BE2C (cell line): ENCODE results near the gene TIPRL.
A peak's percentile ranks its signal among the peaks of the same experiment; 100 is the strongest.

Source experiments
- DNase-seq: peaks from one replicate; pipeline ENCODE4 v3.0.0-alpha.2; 2020
- H3K27me3 ChIP-seq: fragments of 250-450 bp; sonication (Bioruptor Pico); 2 replicates; pipeline ENCODE4 v1.5.1; 2020; ENCODE audit warnings: mild to moderate bottlenecking
- H3K36me3 ChIP-seq: fragments of 250-450 bp; sonication (Bioruptor Pico); 2 replicates; pipeline ENCODE4 v1.5.1; 2020; ENCODE audit warnings: mild to moderate bottlenecking
- H3K4me1 ChIP-seq: fragments of 250-450 bp; sonication (Bioruptor Pico); 2 replicates; pipeline ENCODE4 v1.5.1; 2020
- H3K4me3 ChIP-seq: 2 replicates; pipeline ENCODE4 v1.5.1; 2011; ENCODE audit warnings: low read depth, low read length
- H3K9me3 ChIP-seq: fragments of 250-450 bp; sonication (Bioruptor Pico); 2 replicates; pipeline ENCODE4 v1.5.1; 2020
- CTCF ChIP-seq: IDR thresholded peaks from 2 replicates; pipeline ENCODE4 v1.5.1; 2012; ENCODE audit warnings: mild to moderate bottlenecking, low read depth, low read length

Gene TIPRL

GRCh38 chr1:168229893-168230292 is 51.1 kb downstream of the TIPRL start:
- Histone ChIP-seq H3K36me3 (peaks cover 11% of the 10 kb centered on the region), H3K4me1 (no peaks in the 10 kb centered on the region), H3K9me3 (no peaks in the 10 kb centered on the region), H3K27me3 (no peaks in the 10 kb centered on the region), H3K4me3 (no peak overlapping the region)
- DNase-seq, result no peak
- no peak for TF ChIP-seq CTCF

- TF ChIP-seq CTCF, result no peak
- Histone ChIP-seq H3K4me1 (no peaks in the 10 kb centered on the region; the same call in 1 of the 2 replicates), H3K36me3 (peaks cover 17% of the 10 kb centered on the region), H3K4me3 (no peak overlapping the region), H3K27me3 (no peaks in the 10 kb centered on the region), H3K9me3 (no peaks in the 10 kb centered on the region)
- no peak for DNase-seq
Observed at GRCh38 chr1:168230709-168231108, 51.9 kb downstream of the TIPRL start.

GRCh38 chr1:168234846-168235547 is 56.2 kb downstream of the TIPRL start:
- Histone ChIP-seq H3K36me3 (peaks cover 30% of the 10 kb centered on the region), H3K4me1 (no peaks in the 10 kb centered on the region; the same call in 1 of the 2 replicates), H3K27me3 (no peaks in the 10 kb centered on the region), H3K4me3 (no peak overlapping the region), H3K9me3 (no peaks in the 10 kb centered on the region)
- peak; percentile 49 for DNase-seq
- TF ChIP-seq CTCF, result peak; percentile 85

- Histone ChIP-seq H3K27me3 (no peaks in the 10 kb centered on the region), H3K9me3 (no peaks in the 10 kb centered on the region), H3K36me3 (peaks cover 30% of the 10 kb centered on the region), H3K4me3 (no peak overlapping the region), H3K4me1 (no peaks in the 10 kb centered on the region; the same call in 1 of the 2 replicates)
- TF ChIP-seq CTCF, result no peak
- DNase-seq, result no peak
Observed at GRCh38 chr1:168235548-168235885, 56.8 kb downstream of the TIPRL start.

- H3K27me3 ChIP-seq, result no peaks in the 10 kb centered on the region
- H3K36me3 ChIP-seq, result peaks cover 30% of the 10 kb centered on the region
- no peaks in the 10 kb centered on the region for H3K9me3 ChIP-seq
- TF ChIP-seq CTCF, result no peak
- DNase-seq, result no peak
- no peak overlapping the region for H3K4me3 ChIP-seq
- H3K4me1 ChIP-seq, result no peaks in the 10 kb centered on the region; the same call in 1 of the 2 replicates
Observed at GRCh38 chr1:168235937-168236336, 57.2 kb downstream of the TIPRL start.

GRCh38 chr1:168236836-168237611 is 58.3 kb downstream of the TIPRL start:
- no peak for TF ChIP-seq CTCF
- no peak overlapping the region for H3K4me3 ChIP-seq
- peaks cover 30% of the 10 kb centered on the region for H3K36me3 ChIP-seq
- no peaks in the 10 kb centered on the region; the same call in 1 of the 2 replicates for H3K4me1 ChIP-seq
- H3K27me3 ChIP-seq, result no peaks in the 10 kb centered on the region
- H3K9me3 ChIP-seq, result no peaks in the 10 kb centered on the region
- DNase-seq, result no peak
